HG03108 (cell line): ENCODE results near the gene PRELID1.
"Not testable (repeated sequence)": the region's sequence is repeated elsewhere in the genome, so short reads cannot be mapped to it uniquely, and the experiment has no call there.

Experiments
- ATAC-seq: cut with Tn5 transposase; IDR thresholded peaks from one replicate; pipeline ENCODE4 v1.9.1; 2021; ENCODE audit warnings: moderate library complexity; ENCODE audit not compliant: unreplicated experiment

Gene PRELID1

GRCh38 chr5:177334781-177335700, 31.4 kb downstream of the PRELID1 start:
- ATAC-seq: no peak

- no peak for ATAC-seq
Measured at GRCh38 chr5:177335701-177336065, 32.1 kb downstream of the PRELID1 start.

- ATAC-seq: no peak
Measured at GRCh38 chr5:177336112-177336511, 32.5 kb downstream of the PRELID1 start.

- no peak for ATAC-seq
Measured at GRCh38 chr5:177336603-177337494, 33.2 kb downstream of the PRELID1 start.

DNA sequence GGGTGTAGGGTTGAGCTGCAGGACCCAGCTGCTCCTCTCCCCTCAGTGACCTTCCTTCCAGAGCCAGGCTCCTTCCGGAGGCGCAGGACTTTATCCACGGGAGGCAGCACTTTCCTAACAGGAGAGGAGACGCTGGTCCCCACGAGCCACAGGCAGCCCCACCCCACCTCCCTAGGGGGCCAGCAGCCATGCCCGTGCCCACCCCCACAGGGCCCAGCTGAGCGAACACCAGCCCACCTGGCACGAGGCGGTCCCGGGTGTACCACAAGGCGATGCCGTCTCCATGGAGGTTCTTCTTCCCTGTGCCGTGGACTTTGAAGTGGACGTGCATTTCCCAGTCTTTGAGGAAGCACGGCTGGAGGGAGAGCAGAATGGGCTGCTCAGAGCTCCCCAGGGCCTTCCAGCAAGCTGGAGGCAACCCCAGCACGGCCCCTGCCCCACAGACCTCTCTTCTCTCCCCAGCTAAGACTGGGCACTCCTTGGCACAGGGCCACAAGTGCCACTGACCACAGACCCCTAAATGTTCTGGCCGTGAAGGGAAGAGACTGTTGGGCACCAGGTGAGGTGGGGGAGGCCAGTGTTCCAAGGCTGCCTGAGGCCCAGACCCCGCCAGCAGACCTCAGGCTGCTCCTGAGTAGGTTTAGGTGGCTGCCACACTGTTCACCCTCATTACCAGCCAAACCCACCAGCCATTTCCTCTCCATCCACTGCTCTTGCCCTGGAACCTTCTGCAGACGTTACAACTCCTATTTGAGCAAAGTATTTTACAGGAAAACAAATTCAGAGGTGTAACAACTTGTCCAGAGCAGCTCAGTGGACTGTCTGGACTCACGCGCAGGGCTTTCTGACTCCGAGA, 34.9 kb downstream of the PRELID1 start:
- no peak for ATAC-seq

GRCh38 chr5:177339107-177339638, 35.6 kb downstream of the PRELID1 start:
- ATAC-seq: no peak

DNA sequence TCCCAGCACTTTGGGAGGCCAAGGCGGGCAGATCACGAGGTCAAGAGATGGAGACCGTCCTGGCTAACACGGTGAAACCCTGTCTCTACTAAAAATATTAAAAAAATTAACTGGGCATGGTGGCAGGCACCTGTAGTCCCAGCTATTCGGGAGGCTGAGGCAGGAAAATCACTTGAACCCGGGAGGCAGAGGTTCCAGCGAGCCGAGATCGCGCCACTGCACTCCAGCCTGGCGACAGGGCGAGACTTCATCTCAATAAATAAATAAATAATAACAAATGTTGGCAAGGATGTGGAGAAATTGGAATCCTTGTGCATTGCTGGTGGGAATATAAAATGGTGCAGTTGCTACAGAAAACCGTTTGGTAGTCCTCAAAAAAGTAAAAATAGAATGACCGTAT, 39.4 kb downstream of the PRELID1 start:
- not testable (repeated sequence) for ATAC-seq

DNA sequence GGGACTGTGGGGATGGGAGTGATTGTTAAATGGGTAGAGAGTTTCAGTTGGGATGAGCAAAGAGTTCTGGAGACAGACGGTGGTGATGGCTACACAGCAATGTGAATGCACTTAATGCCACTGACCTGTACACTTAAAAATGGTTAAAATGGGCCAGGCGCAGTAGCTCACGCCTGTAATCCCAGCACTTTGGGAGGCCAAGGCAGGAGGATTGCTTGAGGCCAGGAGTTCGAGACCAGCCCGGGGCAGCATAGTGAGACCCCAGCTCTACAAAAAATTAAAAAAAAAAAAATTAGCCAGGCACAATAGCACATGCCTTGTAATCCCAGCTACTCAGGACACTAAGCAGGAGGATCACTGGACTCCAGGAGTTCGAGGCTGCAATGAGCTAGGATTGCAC, 40.2 kb downstream of the PRELID1 start:
- no peak for ATAC-seq

GRCh38 chr5:177344891-177345290, 41.3 kb downstream of the PRELID1 start:
- no peak for ATAC-seq

GRCh38 chr5:177346820-177347219, 43.2 kb downstream of the PRELID1 start:
- ATAC-seq: no peak

- no peak for ATAC-seq
Measured at GRCh38 chr5:177347699-177348098, 44.1 kb downstream of the PRELID1 start.

DNA sequence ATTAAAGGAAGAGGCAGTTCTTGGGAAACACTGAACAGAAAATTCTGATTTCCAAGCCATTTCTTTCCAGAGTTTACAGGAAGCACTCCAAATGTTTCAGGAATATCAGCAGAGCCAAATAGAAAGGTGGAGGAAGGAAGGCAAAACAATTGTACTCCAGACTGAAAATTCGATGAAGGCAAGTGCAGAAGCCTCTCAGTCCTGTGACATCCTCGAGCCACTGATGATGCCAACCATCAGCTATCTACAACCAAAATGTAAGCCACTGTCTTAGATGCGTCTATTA, 45.7 kb downstream of the PRELID1 start:
- no peak for ATAC-seq

DNA sequence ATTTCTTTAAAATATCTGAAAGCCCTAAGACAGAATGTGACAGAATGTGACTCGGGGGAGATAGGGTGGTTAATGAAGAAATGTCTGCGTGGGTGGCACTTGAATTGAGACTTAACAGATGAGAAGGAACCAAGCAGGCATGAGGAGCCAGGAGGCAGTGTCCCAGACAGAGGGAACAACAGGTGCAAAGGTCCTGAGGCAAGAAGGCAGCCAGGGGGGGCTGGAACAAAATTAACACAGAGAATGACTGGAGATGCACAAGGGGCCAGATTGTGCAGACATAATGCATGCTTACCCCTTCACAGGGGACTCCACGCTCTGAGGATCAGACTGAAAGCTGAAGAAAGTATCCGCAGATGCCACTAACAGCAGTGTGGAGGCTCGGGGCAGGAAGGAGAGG, 46.2 kb downstream of the PRELID1 start:
- no peak for ATAC-seq

DNA sequence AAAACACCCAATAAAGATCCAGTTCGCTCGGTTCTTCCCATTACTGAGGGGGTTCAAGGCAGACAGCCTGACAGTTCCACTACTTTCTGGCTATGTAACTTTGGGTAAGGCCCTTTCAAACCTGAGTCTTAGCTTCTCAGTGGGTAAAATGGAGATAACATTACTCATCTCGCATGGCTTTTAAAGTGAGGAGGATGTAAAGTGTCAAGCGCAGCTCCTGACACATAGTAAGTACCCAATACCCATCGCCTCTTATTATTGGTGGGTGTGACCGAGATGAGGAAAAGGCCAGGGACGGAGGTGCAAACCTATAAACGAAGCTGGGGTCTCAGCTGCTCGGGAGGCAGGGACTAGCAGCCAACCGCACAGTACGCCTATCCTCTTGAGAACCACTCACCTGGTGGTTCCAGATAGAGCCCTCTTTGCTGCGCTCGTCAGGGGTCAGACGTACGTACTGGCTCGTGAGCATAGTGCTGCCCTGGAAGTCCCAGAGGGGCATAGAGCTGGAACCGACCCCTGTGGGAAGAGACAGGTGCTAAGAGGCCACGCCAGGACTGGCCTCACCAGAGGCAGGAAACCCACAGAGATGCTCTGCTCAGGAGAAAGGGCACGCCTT, 47.3 kb downstream of the PRELID1 start:
- no peak for ATAC-seq

- ATAC-seq: peak; percentile 95
Measured at GRCh38 chr5:177351392-177352329, 48.1 kb downstream of the PRELID1 start, which contains the start of gene LMAN2. Gene LMAN2, minus strand, starts transcription at chr5:177351668. Its CDS starts 21 bp downstream, at chr5:177351647.

GRCh38 chr5:177353093-177353492, 49.5 kb downstream of the PRELID1 start:
- no peak for ATAC-seq

- ATAC-seq: no peak
Measured at GRCh38 chr5:177354256-177354655, 50.7 kb downstream of the PRELID1 start.

DNA sequence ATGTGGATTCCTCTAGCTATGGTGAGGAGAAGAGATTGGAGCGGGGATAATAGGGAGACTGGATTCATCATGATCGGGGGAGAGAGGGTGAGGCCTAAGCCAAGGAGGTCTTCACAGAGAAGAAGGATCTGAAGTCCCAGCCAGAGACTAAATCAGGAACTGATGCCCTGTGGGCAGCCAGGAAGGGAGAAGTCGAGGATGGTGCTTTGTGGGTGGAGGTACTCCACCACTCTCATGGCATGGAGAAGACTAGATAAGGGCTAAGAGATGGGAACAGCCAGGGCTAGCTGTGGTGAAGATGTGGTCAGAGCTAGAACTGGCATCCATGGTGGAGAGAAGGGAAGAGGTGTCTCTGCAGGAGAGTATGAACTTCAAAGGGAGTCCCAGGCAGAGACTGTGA, 51.1 kb downstream of the PRELID1 start:
- no peak for ATAC-seq

GRCh38 chr5:177355162-177355867, 51.7 kb downstream of the PRELID1 start:
- no peak for ATAC-seq
